Measurements from ENCODE around the gene REL.

Gene REL

GRCh38 chr2:60938301-60938700 lies 56.9 kb downstream of the REL start:
- H3K4me3 ChIP-seq (ENCODE audit: low read length): no peak overlapping the region
- DNase-seq: no peak
- no peak overlapping the region for H3K56ac ChIP-seq (ENCODE audit: low read length)
- WGBS (ENCODE audit: extremely low coverage, insufficient coverage, low lambda C conversion rate): no CpG with 5 or more reads among the region's 7 CpGs
- H4K5ac ChIP-seq (ENCODE audit: low read length): no peak overlapping the region
- no peak overlapping the region for H3K23ac ChIP-seq (ENCODE audit: low read length)
- no peak overlapping the region for H2BK5ac ChIP-seq (ENCODE audit: low read length)
- H3K4me2 ChIP-seq (ENCODE audit: low read length): no peak overlapping the region
- no peaks in the 10 kb centered on the region for H3K79me2 ChIP-seq (ENCODE audit: control insufficient read depth, insufficient read depth, low read length)
- H3K4me1 ChIP-seq (ENCODE audit: control insufficient read depth, low read depth, low read length): no peaks in the 10 kb centered on the region
- H3K9ac ChIP-seq (ENCODE audit: low read length): no peak overlapping the region
- no peaks in the 10 kb centered on the region for H3K79me1 ChIP-seq (ENCODE audit: low read length)
- no peak overlapping the region for H2AK5ac ChIP-seq (ENCODE audit: low read length)
- no peak overlapping the region for H3K27ac ChIP-seq (ENCODE audit: low read depth, low read length)
- H3K36me3 ChIP-seq (ENCODE audit: control insufficient read depth, insufficient read depth, low read length): no peaks in the 10 kb centered on the region
- no peak overlapping the region for H3K18ac ChIP-seq (ENCODE audit: low read length)
- H2BK15ac ChIP-seq (replicated peaks; ENCODE audit: low read depth): no peak overlapping the region
- no peaks in the 10 kb centered on the region for H3K27me3 ChIP-seq (ENCODE audit: insufficient read depth, low read length, poor library complexity)
- H3K4ac ChIP-seq (ENCODE audit: low read depth, low read length): no peak overlapping the region
- no peak overlapping the region for H2BK120ac ChIP-seq (ENCODE audit: low read depth, low read length)
- no peak overlapping the region for H4K8ac ChIP-seq (ENCODE audit: low read depth, low read length)

GRCh38 chr2:60939622-60940021 lies 58.2 kb downstream of the REL start:
- Histone ChIP-seq H2BK120ac (ENCODE audit: low read depth, low read length) (no peak overlapping the region), H3K27me3 (ENCODE audit: insufficient read depth, low read length, poor library complexity) (no peaks in the 10 kb centered on the region), H2BK5ac (ENCODE audit: low read length) (no peak overlapping the region), H3K56ac (ENCODE audit: low read length) (no peak overlapping the region), H3K27ac (ENCODE audit: low read depth, low read length) (no peak overlapping the region), H2BK15ac (replicated peaks; ENCODE audit: low read depth) (no peak overlapping the region), H3K4me1 (ENCODE audit: control insufficient read depth, low read depth, low read length) (no peaks in the 10 kb centered on the region), H3K36me3 (ENCODE audit: control insufficient read depth, insufficient read depth, low read length) (no peaks in the 10 kb centered on the region), H3K4ac (ENCODE audit: low read depth, low read length) (no peak overlapping the region), H3K18ac (ENCODE audit: low read length) (no peak overlapping the region), H4K5ac (ENCODE audit: low read length) (no peak overlapping the region), H4K8ac (ENCODE audit: low read depth, low read length) (no peak overlapping the region), H3K79me1 (ENCODE audit: low read length) (no peaks in the 10 kb centered on the region), H2AK5ac (ENCODE audit: low read length) (no peak overlapping the region), H3K9ac (ENCODE audit: low read length) (no peak overlapping the region), H3K23ac (ENCODE audit: low read length) (no peak overlapping the region), H3K79me2 (ENCODE audit: control insufficient read depth, insufficient read depth, low read length) (no peaks in the 10 kb centered on the region), H3K4me2 (ENCODE audit: low read length) (no peak overlapping the region), H3K4me3 (ENCODE audit: low read length) (no peak overlapping the region)
- WGBS (ENCODE audit: extremely low coverage, insufficient coverage, low lambda C conversion rate): no CpG with 5 or more reads among the region's 2 CpGs
- no peak for DNase-seq

GRCh38 chr2:60945341-60945740 lies 64.0 kb downstream of the REL start:
- no peaks in the 10 kb centered on the region for H3K4me1 ChIP-seq (ENCODE audit: control insufficient read depth, low read depth, low read length)
- no peaks in the 10 kb centered on the region for H3K27me3 ChIP-seq (ENCODE audit: insufficient read depth, low read length, poor library complexity)
- H3K4me3 ChIP-seq (ENCODE audit: low read length): no peak overlapping the region
- no peak overlapping the region for H3K27ac ChIP-seq (ENCODE audit: low read depth, low read length)
- no peaks in the 10 kb centered on the region for H3K36me3 ChIP-seq (ENCODE audit: control insufficient read depth, insufficient read depth, low read length)
- no CpG with 5 or more reads among the region's 2 CpGs for WGBS (ENCODE audit: extremely low coverage, insufficient coverage, low lambda C conversion rate)
- no peak overlapping the region for H3K9ac ChIP-seq (ENCODE audit: low read length)
- no peak overlapping the region for H3K4me2 ChIP-seq (ENCODE audit: low read length)
- H3K79me1 ChIP-seq (ENCODE audit: low read length): no peaks in the 10 kb centered on the region
- H3K18ac ChIP-seq (ENCODE audit: low read length): no peak overlapping the region
- no peak overlapping the region for H3K4ac ChIP-seq (ENCODE audit: low read depth, low read length)
- no peaks in the 10 kb centered on the region for H3K79me2 ChIP-seq (ENCODE audit: control insufficient read depth, insufficient read depth, low read length)
- no peak overlapping the region for H2BK120ac ChIP-seq (ENCODE audit: low read depth, low read length)
- no peak overlapping the region for H4K8ac ChIP-seq (ENCODE audit: low read depth, low read length)
- no peak overlapping the region for H2AK5ac ChIP-seq (ENCODE audit: low read length)
- no peak overlapping the region for H3K56ac ChIP-seq (ENCODE audit: low read length)
- no peak overlapping the region for H3K23ac ChIP-seq (ENCODE audit: low read length)
- no peak for DNase-seq
- H2BK15ac ChIP-seq (replicated peaks; ENCODE audit: low read depth): no peak overlapping the region
- H4K5ac ChIP-seq (ENCODE audit: low read length): no peak overlapping the region
- no peak overlapping the region for H2BK5ac ChIP-seq (ENCODE audit: low read length)

GRCh38 chr2:60947056-60947455 lies 65.7 kb downstream of the REL start:
- Histone ChIP-seq H4K5ac (ENCODE audit: low read length) (no peak overlapping the region), H3K4ac (ENCODE audit: low read depth, low read length) (no peak overlapping the region), H3K79me1 (ENCODE audit: low read length) (no peaks in the 10 kb centered on the region), H3K4me1 (ENCODE audit: control insufficient read depth, low read depth, low read length) (no peaks in the 10 kb centered on the region), H3K79me2 (ENCODE audit: control insufficient read depth, insufficient read depth, low read length) (no peaks in the 10 kb centered on the region), H4K8ac (ENCODE audit: low read depth, low read length) (no peak overlapping the region), H3K9ac (ENCODE audit: low read length) (no peak overlapping the region), H3K23ac (ENCODE audit: low read length) (no peak overlapping the region), H3K18ac (ENCODE audit: low read length) (no peak overlapping the region), H2AK5ac (ENCODE audit: low read length) (no peak overlapping the region), H3K4me3 (ENCODE audit: low read length) (no peak overlapping the region), H3K36me3 (ENCODE audit: control insufficient read depth, insufficient read depth, low read length) (no peaks in the 10 kb centered on the region), H3K4me2 (ENCODE audit: low read length) (no peak overlapping the region), H2BK5ac (ENCODE audit: low read length) (no peak overlapping the region), H3K27ac (ENCODE audit: low read depth, low read length) (no peak overlapping the region), H2BK120ac (ENCODE audit: low read depth, low read length) (no peak overlapping the region), H2BK15ac (replicated peaks; ENCODE audit: low read depth) (no peak overlapping the region), H3K27me3 (ENCODE audit: insufficient read depth, low read length, poor library complexity) (no peaks in the 10 kb centered on the region), H3K56ac (ENCODE audit: low read length) (no peak overlapping the region)
- WGBS (ENCODE audit: extremely low coverage, insufficient coverage, low lambda C conversion rate): no CpG with 5 or more reads among the region's 4 CpGs
- no peak for DNase-seq

- Histone ChIP-seq H3K23ac (ENCODE audit: low read length) (no peak overlapping the region), H3K27ac (ENCODE audit: low read depth, low read length) (no peak overlapping the region)
- no CpG with 5 or more reads among the region's 8 CpGs for WGBS (ENCODE audit: extremely low coverage, insufficient coverage, low lambda C conversion rate)
Observed at GRCh38 chr2:60948161-60948560, 66.8 kb downstream of the REL start.

GRCh38 chr2:60948926-60949579 lies 67.7 kb downstream of the REL start:
- Histone ChIP-seq H3K23ac (ENCODE audit: low read length) (no peak overlapping the region), H3K4me2 (ENCODE audit: low read length) (no peak overlapping the region), H3K36me3 (ENCODE audit: control insufficient read depth, insufficient read depth, low read length) (no peaks in the 10 kb centered on the region), H3K18ac (ENCODE audit: low read length) (no peak overlapping the region), H4K8ac (ENCODE audit: low read depth, low read length) (no peak overlapping the region), H4K5ac (ENCODE audit: low read length) (no peak overlapping the region), H2AK5ac (ENCODE audit: low read length) (no peak overlapping the region), H2BK5ac (ENCODE audit: low read length) (no peak overlapping the region), H3K27ac (ENCODE audit: low read depth, low read length) (no peak overlapping the region), H3K79me1 (ENCODE audit: low read length) (no peaks in the 10 kb centered on the region), H3K4me1 (ENCODE audit: control insufficient read depth, low read depth, low read length) (no peaks in the 10 kb centered on the region), H3K79me2 (ENCODE audit: control insufficient read depth, insufficient read depth, low read length) (no peaks in the 10 kb centered on the region), H3K9ac (ENCODE audit: low read length) (no peak overlapping the region), H2BK15ac (replicated peaks; ENCODE audit: low read depth) (no peak overlapping the region), H3K4ac (ENCODE audit: low read depth, low read length) (no peak overlapping the region), H3K4me3 (ENCODE audit: low read length) (no peak overlapping the region), H2BK120ac (ENCODE audit: low read depth, low read length) (no peak overlapping the region), H3K56ac (ENCODE audit: low read length) (no peak overlapping the region), H3K27me3 (ENCODE audit: insufficient read depth, low read length, poor library complexity) (no peaks in the 10 kb centered on the region)
- DNase-seq: no peak
- WGBS (ENCODE audit: extremely low coverage, insufficient coverage, low lambda C conversion rate): no CpG with 5 or more reads among the region's 6 CpGs

More at GRCh38 chr2:60948161-60948560, 66.8 kb downstream of the REL start:
- H3K27me3 ChIP-seq (ENCODE audit: insufficient read depth, low read length, poor library complexity): no peaks in the 10 kb centered on the region
- H2BK5ac ChIP-seq (ENCODE audit: low read length): no peak overlapping the region
- H3K18ac ChIP-seq (ENCODE audit: low read length): no peak overlapping the region
- no peak overlapping the region for H2BK120ac ChIP-seq (ENCODE audit: low read depth, low read length)
- no peak for DNase-seq
- no peaks in the 10 kb centered on the region for H3K79me1 ChIP-seq (ENCODE audit: low read length)
- no peaks in the 10 kb centered on the region for H3K4me1 ChIP-seq (ENCODE audit: control insufficient read depth, low read depth, low read length)
- H3K56ac ChIP-seq (ENCODE audit: low read length): no peak overlapping the region
- H4K5ac ChIP-seq (ENCODE audit: low read length): no peak overlapping the region
- no peaks in the 10 kb centered on the region for H3K36me3 ChIP-seq (ENCODE audit: control insufficient read depth, insufficient read depth, low read length)
- no peak overlapping the region for H4K8ac ChIP-seq (ENCODE audit: low read depth, low read length)
- H3K4me3 ChIP-seq (ENCODE audit: low read length): no peak overlapping the region
- no peak overlapping the region for H3K9ac ChIP-seq (ENCODE audit: low read length)
- H2BK15ac ChIP-seq (replicated peaks; ENCODE audit: low read depth): no peak overlapping the region
- H2AK5ac ChIP-seq (ENCODE audit: low read length): no peak overlapping the region
- H3K4me2 ChIP-seq (ENCODE audit: low read length): no peak overlapping the region
- no peak overlapping the region for H3K4ac ChIP-seq (ENCODE audit: low read depth, low read length)
- H3K79me2 ChIP-seq (ENCODE audit: control insufficient read depth, insufficient read depth, low read length): no peaks in the 10 kb centered on the region

Measured in mesendoderm (in vitro differentiated cells).